HL-60 (cell line): ENCODE data around the gene CORO6.

Source experiments
- POLR2AphosphoS5 ChIP-seq: IDR thresholded peaks from 2 replicates; pipeline ENCODE4 v1.6.1; 2012; ENCODE audit warnings: low read depth
- TF ChIP-seq, protein P1 (sequence below): IDR thresholded peaks from one replicate; pipeline ENCODE4 v1.5.1; 2011; ENCODE audit warnings: low read length, control low read depth, inconsistent platforms; ENCODE audit not compliant: insufficient read depth

DNA sequence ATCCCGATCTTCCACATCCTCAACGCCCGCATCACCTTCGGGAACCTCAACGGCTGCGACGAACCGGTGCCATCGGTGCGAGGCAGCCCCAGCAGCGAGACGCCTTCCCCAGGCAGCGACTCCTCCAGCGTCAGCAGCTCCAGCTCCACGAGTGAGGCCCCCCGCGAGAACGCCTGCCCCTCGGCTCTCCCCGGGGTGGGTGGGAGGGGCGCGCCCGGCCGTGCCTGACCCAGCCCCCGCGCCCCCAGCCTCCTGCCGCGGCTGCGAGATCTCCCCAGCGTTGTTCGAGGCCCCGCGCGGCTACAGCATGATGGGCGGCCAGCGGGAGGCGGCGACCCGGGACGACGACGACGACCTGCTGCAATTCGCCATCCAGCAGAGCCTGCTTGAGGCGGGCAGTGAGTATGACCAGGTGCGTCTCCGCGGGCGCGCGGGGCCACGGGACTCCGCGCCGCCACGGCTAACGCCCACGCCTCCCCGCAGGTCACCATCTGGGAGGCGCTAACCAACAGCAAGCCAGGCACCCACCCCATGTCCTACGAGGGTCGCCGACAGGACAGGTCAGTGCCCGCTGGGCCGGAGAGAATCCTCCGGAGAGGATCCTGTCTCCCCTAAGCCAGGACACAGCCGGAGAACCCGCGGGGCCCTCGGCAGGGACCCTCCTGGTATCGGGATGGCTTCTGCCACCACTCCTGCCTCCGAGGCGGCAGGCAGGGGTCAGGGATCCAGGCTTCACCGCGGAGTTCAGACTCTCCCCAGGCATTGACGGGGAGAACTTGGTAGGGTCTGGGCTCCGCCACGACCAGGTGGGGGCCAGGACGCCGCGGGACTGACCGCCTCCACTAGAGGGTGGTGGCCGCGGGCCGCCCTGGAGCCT is 10.1 kb downstream of the CORO6 start:
- TF ChIP-seq, protein P1, sequence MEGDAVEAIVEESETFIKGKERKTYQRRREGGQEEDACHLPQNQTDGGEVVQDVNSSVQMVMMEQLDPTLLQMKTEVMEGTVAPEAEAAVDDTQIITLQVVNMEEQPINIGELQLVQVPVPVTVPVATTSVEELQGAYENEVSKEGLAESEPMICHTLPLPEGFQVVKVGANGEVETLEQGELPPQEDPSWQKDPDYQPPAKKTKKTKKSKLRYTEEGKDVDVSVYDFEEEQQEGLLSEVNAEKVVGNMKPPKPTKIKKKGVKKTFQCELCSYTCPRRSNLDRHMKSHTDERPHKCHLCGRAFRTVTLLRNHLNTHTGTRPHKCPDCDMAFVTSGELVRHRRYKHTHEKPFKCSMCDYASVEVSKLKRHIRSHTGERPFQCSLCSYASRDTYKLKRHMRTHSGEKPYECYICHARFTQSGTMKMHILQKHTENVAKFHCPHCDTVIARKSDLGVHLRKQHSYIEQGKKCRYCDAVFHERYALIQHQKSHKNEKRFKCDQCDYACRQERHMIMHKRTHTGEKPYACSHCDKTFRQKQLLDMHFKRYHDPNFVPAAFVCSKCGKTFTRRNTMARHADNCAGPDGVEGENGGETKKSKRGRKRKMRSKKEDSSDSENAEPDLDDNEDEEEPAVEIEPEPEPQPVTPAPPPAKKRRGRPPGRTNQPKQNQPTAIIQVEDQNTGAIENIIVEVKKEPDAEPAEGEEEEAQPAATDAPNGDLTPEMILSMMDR, result no peak
- TF ChIP-seq POLR2AphosphoS5, result no peak
